MM.1S (cell line): ENCODE results near the gene ARL17B.
"Not testable (repeated sequence)": the region's sequence is repeated elsewhere in the genome, so short reads cannot be mapped to it uniquely, and the experiment has no call there.

Experiments used
- DNase-seq: peaks from one replicate; pipeline ENCODE4 v3.0.0-alpha.2; 2015
- H2AFZ ChIP-seq: fragments of 300-600 bp; sonication (generic); 2 replicates; pipeline ENCODE4 v1.6.0; 2016; ENCODE audit warnings: antibody characterized with exemption, low read length
- H3F3A ChIP-seq: fragments of 300-600 bp; sonication (generic); 2 replicates; pipeline ENCODE4 v1.6.1; 2016; ENCODE audit warnings: mild to moderate bottlenecking, antibody characterized with exemption, low read length, moderate library complexity, mixed read lengths; ENCODE audit not compliant: insufficient read depth
- H3K27ac ChIP-seq: fragments of 300-600 bp; sonication (generic); 2 replicates; pipeline ENCODE4 v1.5.1; 2016; ENCODE audit warnings: mild to moderate bottlenecking, low read length
- H3K27me3 ChIP-seq: fragments of 300-600 bp; sonication (generic); replicated peaks from 2 replicates; pipeline ENCODE4 v1.6.0; 2016; ENCODE audit warnings: low read length; ENCODE audit not compliant: insufficient read depth
- H3K36me3 ChIP-seq: fragments of 300-600 bp; sonication (generic); replicated peaks from 2 replicates; pipeline ENCODE4 v1.6.1; 2016; ENCODE audit warnings: mild to moderate bottlenecking, low read length, mixed read lengths; ENCODE audit not compliant: insufficient read depth
- H3K4me1 ChIP-seq: fragments of 300-600 bp; sonication (generic); 2 replicates; pipeline ENCODE4 v1.6.1; 2016; ENCODE audit warnings: low read length, mixed read lengths
- H3K4me2 ChIP-seq: fragments of 300-600 bp; sonication (generic); 2 replicates; pipeline ENCODE4 v1.6.0; 2016; ENCODE audit warnings: low read depth, low read length
- H3K4me3 ChIP-seq: fragments of 300-600 bp; sonication (generic); 2 replicates; pipeline ENCODE4 v1.5.1; 2016; ENCODE audit warnings: low read length, mixed read lengths
- H3K79me2 ChIP-seq: fragments of 300-600 bp; sonication (generic); 2 replicates; pipeline ENCODE4 v1.6.1; 2016; ENCODE audit warnings: mixed run types, low read length, mixed read lengths
- H3K9ac ChIP-seq: fragments of 300-600 bp; sonication (generic); 2 replicates; pipeline ENCODE4 v1.6.1; 2016; ENCODE audit warnings: low read length, mixed read lengths
- H3K9me2 ChIP-seq: fragments of 300-600 bp; sonication (generic); replicated peaks from 2 replicates; pipeline ENCODE4 v1.6.1; 2016; ENCODE audit warnings: mild to moderate bottlenecking, low read length, mixed read lengths; ENCODE audit not compliant: insufficient read depth
- H3K9me3 ChIP-seq: fragments of 300-600 bp; sonication (generic); replicated peaks from 2 replicates; pipeline ENCODE4 v1.6.1; 2016; ENCODE audit warnings: mild to moderate bottlenecking, low read length, mixed read lengths; ENCODE audit not compliant: insufficient read depth
- H4K20me1 ChIP-seq: fragments of 300-600 bp; sonication (generic); 2 replicates; pipeline ENCODE4 v1.6.1; 2016; ENCODE audit warnings: mild to moderate bottlenecking, low read length, moderate library complexity, mixed read lengths; ENCODE audit not compliant: insufficient read depth
- TF ChIP-seq, protein P1 (sequence below): fragments of 300-600 bp; sonication (generic); IDR thresholded peaks from 2 replicates; pipeline ENCODE4 v1.5.1; 2016; ENCODE audit warnings: antibody characterized with exemption, low read length, mixed read lengths

ARL17B gene

DNA sequence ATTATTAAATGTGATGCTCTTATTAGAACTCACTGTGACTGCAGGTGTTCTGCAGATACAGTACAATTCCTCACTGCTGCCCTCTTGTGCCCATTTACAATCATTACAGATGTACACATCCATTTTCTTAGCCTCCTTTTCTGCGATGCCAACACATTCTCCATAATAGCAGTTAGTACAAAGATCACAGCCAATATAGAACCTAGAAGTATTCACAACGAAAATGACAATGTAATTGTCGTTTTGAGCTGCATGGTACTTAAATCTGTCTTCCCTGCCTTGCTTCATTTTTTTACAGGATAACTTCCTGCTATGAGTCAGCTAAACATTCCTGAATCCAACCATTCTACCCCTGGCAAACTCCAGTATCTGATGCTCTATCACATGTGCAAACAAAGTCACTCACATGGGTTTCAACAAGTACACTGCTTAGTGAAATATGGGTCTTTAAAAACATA lies 74.8 kb downstream of the ARL17B start:
- not testable (repeated sequence) for H3K79me2 ChIP-seq, H3K9ac ChIP-seq, H3F3A ChIP-seq, H2AFZ ChIP-seq, H3K4me2 ChIP-seq, H4K20me1 ChIP-seq, H3K4me3 ChIP-seq, H3K9me3 ChIP-seq, H3K36me3 ChIP-seq, H3K27me3 ChIP-seq, H3K27ac ChIP-seq, H3K9me2 ChIP-seq, H3K4me1 ChIP-seq
- TF ChIP-seq, protein P1, sequence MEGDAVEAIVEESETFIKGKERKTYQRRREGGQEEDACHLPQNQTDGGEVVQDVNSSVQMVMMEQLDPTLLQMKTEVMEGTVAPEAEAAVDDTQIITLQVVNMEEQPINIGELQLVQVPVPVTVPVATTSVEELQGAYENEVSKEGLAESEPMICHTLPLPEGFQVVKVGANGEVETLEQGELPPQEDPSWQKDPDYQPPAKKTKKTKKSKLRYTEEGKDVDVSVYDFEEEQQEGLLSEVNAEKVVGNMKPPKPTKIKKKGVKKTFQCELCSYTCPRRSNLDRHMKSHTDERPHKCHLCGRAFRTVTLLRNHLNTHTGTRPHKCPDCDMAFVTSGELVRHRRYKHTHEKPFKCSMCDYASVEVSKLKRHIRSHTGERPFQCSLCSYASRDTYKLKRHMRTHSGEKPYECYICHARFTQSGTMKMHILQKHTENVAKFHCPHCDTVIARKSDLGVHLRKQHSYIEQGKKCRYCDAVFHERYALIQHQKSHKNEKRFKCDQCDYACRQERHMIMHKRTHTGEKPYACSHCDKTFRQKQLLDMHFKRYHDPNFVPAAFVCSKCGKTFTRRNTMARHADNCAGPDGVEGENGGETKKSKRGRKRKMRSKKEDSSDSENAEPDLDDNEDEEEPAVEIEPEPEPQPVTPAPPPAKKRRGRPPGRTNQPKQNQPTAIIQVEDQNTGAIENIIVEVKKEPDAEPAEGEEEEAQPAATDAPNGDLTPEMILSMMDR, result peak; percentile 51
- peak; percentile 75 for DNase-seq

DNA sequence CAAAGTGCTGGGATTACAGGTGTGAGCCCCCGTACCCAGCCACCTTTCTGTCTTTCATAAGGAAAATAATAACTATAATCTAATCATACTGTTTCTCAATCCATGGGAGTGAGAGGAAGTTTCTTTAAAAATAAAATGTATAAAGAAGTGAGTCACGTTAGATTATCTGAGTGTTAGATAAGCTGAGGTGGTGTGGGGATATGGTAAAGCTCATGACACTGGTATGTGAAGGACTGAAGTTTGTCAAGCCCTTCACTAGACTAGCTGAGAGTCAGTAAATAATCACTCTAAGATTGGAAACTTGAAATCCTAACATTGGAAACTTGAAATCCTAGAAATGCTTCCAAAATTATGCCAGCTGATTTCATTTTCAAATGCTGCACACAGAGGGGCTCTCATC lies 76.1 kb downstream of the ARL17B start:
- not testable (repeated sequence) for H3K4me1 ChIP-seq, DNase-seq, H3K27me3 ChIP-seq

DNA sequence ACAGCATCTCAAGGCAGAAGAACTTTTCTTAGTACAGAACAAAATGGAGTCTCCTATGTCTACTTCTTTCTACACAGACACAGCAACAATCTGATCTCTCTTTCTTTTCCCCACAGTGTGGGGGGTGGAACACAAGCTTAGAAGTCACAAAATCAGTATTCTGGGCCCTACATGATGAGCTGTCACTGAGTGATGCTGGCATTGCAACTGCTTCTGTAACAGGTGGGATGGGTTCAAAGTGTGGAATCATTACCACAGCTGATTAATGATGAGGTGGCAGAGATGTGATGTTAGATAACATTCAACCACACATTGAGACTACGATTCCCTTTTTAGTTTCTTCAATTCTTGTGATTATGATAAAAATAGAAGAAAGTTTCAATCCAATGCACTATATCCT lies 77.1 kb downstream of the ARL17B start:
- H2AFZ ChIP-seq, H3K9me3 ChIP-seq, H3K36me3 ChIP-seq, H3K27ac ChIP-seq, H3K4me1 ChIP-seq, H3K4me3 ChIP-seq, H3K9me2 ChIP-seq, H3K27me3 ChIP-seq, DNase-seq, H3K79me2 ChIP-seq, H3F3A ChIP-seq, H4K20me1 ChIP-seq, H3K9ac ChIP-seq, H3K4me2 ChIP-seq: not testable (repeated sequence)

More for the DNA sequence above, 76.1 kb downstream of the ARL17B start:
- not testable (repeated sequence) for H3K36me3 ChIP-seq, H3K79me2 ChIP-seq, H2AFZ ChIP-seq, H3K9me2 ChIP-seq, H3K9ac ChIP-seq, H3K9me3 ChIP-seq, H3K4me3 ChIP-seq, H3K27ac ChIP-seq, H3K4me2 ChIP-seq, H4K20me1 ChIP-seq, H3F3A ChIP-seq

DNA sequence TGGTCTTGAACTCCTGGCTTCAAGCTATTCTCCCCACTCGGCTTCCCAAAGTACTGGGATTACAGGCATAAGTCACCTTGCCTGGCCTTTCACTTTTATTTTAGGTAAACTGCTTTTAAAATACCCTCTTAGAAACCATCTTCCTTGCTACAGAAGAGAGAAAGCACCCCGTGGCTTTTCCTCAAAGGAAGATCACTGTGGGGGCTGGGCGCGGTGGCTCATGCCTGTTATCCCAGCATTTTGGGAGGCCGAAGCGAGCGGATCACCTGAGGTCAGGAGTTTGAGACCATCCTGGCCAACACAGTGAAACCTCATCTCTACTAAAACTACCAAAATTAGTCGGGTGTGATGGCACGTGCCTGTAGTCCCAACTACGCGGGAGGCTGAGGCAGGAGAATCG lies 78.9 kb downstream of the ARL17B start:
- H3K27me3 ChIP-seq, H3K36me3 ChIP-seq, H4K20me1 ChIP-seq, H2AFZ ChIP-seq, H3K9me3 ChIP-seq, H3F3A ChIP-seq, H3K4me3 ChIP-seq, H3K9me2 ChIP-seq, DNase-seq, H3K4me2 ChIP-seq, H3K4me1 ChIP-seq, H3K9ac ChIP-seq, H3K27ac ChIP-seq, H3K79me2 ChIP-seq: not testable (repeated sequence)

DNA sequence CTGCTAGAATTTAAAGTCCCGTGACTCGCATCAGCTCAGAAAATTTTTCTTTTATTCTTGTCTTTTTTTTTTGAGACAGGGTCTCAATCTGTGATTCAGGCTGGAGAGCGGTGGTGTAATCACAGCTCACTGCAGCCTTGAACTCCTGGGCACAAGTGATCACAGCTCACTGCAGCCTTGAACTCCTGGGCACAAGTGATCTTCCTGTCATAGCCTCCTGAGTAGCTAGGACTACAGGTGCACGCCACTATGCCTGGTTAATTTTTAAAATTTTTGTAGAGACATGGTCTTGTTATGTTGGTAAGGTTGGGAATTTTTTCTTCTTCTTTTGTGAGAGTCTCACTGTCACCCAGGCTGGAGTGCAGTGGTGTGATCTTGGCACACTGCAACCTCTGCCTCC lies 80.2 kb downstream of the ARL17B start:
- not testable (repeated sequence) for H3K36me3 ChIP-seq, H3K9me2 ChIP-seq, H3K9ac ChIP-seq, DNase-seq, H3F3A ChIP-seq, H3K4me1 ChIP-seq, H2AFZ ChIP-seq, H3K27me3 ChIP-seq, H4K20me1 ChIP-seq, H3K27ac ChIP-seq, H3K79me2 ChIP-seq, H3K4me3 ChIP-seq, H3K9me3 ChIP-seq, H3K4me2 ChIP-seq

DNA sequence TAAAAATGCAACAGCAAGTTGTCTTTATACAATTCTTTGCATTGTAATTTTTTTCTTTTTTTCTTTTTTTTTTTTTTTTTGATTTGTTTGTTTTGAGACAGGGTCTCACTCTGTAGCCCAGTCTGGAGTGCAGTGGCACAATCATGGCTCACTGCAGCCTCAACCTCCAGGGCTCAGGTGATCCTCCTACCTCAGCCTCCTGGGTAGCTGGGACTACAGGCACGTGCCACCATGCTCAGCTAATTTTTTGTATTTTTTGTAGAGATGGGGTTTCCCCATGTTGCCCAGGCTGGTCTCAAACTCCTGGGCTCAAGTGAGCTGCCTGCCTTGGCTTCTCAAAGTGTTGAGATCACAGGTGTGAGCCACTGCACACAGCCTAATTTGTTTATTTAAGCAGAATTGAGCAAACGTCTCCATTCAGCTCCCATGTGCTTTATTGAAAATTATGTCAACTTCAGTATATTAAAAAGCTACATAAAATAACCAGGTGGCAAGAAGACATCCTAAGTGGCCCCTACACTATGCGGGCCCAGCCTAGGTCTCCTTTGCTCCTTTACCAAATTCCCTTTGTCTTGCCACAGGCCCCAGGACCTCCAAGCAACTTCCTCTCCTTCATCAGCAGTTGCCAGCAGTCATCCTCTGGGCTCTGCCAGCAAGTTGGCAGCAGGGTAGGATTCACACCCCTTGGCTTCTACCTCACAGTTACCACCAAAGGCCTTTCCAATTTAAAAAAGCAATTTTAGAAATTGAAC lies 84.7 kb downstream of the ARL17B start:
- DNase-seq, H3K9me3 ChIP-seq: not testable (repeated sequence)

More for the DNA sequence above, 84.7 kb downstream of the ARL17B start:
- not testable (repeated sequence) for H3K4me2 ChIP-seq, H3K9me2 ChIP-seq, H3K27me3 ChIP-seq, H3K9ac ChIP-seq, H2AFZ ChIP-seq, H4K20me1 ChIP-seq, H3K4me1 ChIP-seq, H3K27ac ChIP-seq, H3K79me2 ChIP-seq, H3K36me3 ChIP-seq, H3K4me3 ChIP-seq, H3F3A ChIP-seq
